Kidney (tissue), 14 donors: ENCODE data around the gene SLC7A1. TPM values are rescaled to one million over a fixed set of nuclear protein-coding genes. Genes with fewer than 3 reads are reported as not detected.

Experiments used
- DNase-seq, 5 donors: peaks; one replicate each; pipeline ENCODE4 v3.0.0-alpha.2; 2013 to 2020
- FAIRE-seq: peaks from 2 replicates; lab custom pipeline; 2012; peaks lifted over from hg19 to GRCh38; lab: Jason Lieb, UNC
- H3K27ac ChIP-seq, 2 donors: one replicate each; pipeline ENCODE4 v1.7.0; 2013; ENCODE audit warnings: low read depth in 2 of 2, low read length in 2 of 2, inconsistent platforms in 1 of 2
- H3K27me3 ChIP-seq: one replicate; pipeline ENCODE4 v1.7.1; 2013; ENCODE audit warnings: low read length, inconsistent platforms; ENCODE audit not compliant: control insufficient read depth, insufficient read depth
- H3K36me3 ChIP-seq, 3 donors: one replicate each; pipeline versions ENCODE4 v1.7.0 to v1.7.1; 2013; ENCODE audit warnings: low read length in 3 of 3, control low read depth in 1 of 3, inconsistent platforms in 1 of 3; ENCODE audit not compliant: insufficient read depth in 3 of 3, control insufficient read depth in 2 of 3
- H3K4me1 ChIP-seq, 3 donors: one replicate each; pipeline versions ENCODE4 v1.7.0 to v1.7.1; 2013; ENCODE audit warnings: low read length in 3 of 3, inconsistent platforms in 1 of 3, low read depth in 1 of 3; ENCODE audit not compliant: control insufficient read depth in 2 of 3, insufficient read depth in 2 of 3
- H3K4me3 ChIP-seq, 3 donors: one replicate each; pipeline versions ENCODE4 v1.7.0 to v1.8.1; 2013; ENCODE audit warnings: low read length in 3 of 3, control low read depth in 1 of 3, inconsistent platforms in 1 of 3
- H3K9ac ChIP-seq, 3 donors: one replicate each; pipeline versions ENCODE4 v1.7.0 to v1.7.1; 2013; ENCODE audit warnings: low read length in 3 of 3, control low read depth in 1 of 3, inconsistent platforms in 1 of 3
- H3K9me3 ChIP-seq, 3 donors: one replicate each; pipeline versions ENCODE4 v1.7.0 to v1.7.1; 2013; ENCODE audit warnings: low read length in 3 of 3, control low read depth in 1 of 3, inconsistent platforms in 1 of 3; ENCODE audit not compliant: control insufficient read depth in 2 of 3, insufficient read depth in 1 of 3
- intact Hi-C: fragments of 100-400 bp; cut with DNase I; formaldehyde crosslinking; loops from one replicate; pipeline ENCODE4 v1.11.1; 2022
- polyA plus RNA-seq: library from polyadenylated mRNA; stranded (reverse); fragments of 350-450 nt; fragmentation: Illumina TruSeq; extraction: RNeasy Lipid Tissue Mini Kit (QIAGEN cat#74804); gene quantifications from one replicate; pipeline ENCODE4 v1.2.3, GENCODE V29; 2014; ENCODE audit warnings: low read depth, low replicate concordance; ENCODE audit not compliant: insufficient read depth
- total RNA-seq: library from RNA; stranded (reverse); fragmentation: NEBNext Ultra II Directional; extraction: Animal tissue kit (Norgen Biotek cat#: 25700); gene quantifications from one replicate; pipeline ENCODE4 v1.2.1, GENCODE V29; 2021
- TF ChIP-seq, protein P1 (sequence below): IDR thresholded peaks from 3 replicates; pipeline ENCODE4 v1.5.1; 2012; ENCODE audit warnings: mild to moderate bottlenecking, moderate library complexity, borderline replicate concordance; ENCODE audit not compliant: insufficient read depth; ENCODE audit errors: extremely low read depth
- donor health status: control.
- donor health status: control.
- donor health status: control.
- donor health status: control.
- donor health status: control.
- donor health status: DM: yes; HTN: yes; CAD: no.
- donor health status: Normal renal cell carcinoma (clear cell type).

The SLC7A1 gene
- total and polyA plus RNA-seq, 2 donors from 2014 or later = 2.8 to 64.5 TPM

DNA sequence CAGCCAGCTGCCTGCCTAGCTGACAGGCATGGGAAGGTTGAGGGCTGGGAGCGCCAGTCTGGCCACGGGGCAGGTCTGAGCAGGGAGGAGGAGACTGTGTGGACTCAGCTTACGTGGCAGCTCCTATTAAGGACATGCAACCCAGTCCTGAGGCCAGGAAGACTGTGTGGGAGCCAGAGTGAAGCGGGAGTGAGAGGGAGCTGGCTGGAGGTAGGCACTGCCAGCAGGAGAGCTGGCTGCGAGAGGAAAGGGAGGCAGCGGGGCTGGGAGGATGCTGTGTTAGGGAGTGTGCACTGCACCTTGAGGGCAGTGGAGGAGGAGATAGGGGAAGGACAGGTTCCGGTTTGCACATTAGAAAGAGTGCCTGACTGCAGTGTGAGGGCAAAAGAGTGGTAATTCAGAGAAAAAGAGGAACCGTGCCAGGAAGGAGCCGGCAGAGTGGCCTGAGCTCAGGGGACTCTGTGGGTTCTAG is 99.2 kb downstream of the SLC7A1 start:
- FAIRE-seq (no peak), DNase-seq (peak in 3 of 5 donors; percentile 38 to 62 (median 47))
- H3K4me1 ChIP-seq = no peaks in the 10 kb centered on the region

DNA sequence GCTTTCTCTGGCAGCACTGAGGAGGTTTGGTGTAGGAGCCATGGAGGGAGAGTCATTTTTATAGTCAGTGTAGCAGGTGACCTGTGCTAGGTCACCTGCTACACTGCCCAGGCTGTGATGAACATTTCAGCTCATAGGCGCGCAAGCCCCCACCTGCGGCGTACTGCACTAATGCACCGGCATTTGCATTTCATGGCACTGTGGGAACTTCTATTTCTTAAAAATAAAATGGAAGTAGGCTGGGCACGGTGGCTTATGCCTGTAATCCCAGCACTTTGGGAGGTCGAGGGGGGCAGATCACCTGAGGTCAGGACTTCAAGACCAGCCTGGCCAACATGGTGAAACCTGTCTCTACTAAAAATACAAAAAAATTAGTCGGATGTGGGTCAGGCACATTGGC is 101.0 kb downstream of the SLC7A1 start:
- H3K36me3 ChIP-seq = no peaks in the 10 kb centered on the region
- H3K9me3 ChIP-seq = peaks cover 0 to 3% (median 0%) of the 10 kb centered on the region in 3 donors
- no peak overlapping the region for H3K27ac ChIP-seq
- H3K27me3 ChIP-seq = no peaks in the 10 kb centered on the region
- DNase-seq (no peak), FAIRE-seq (no peak)
- H3K4me1 ChIP-seq = no peaks in the 10 kb centered on the region
- TF ChIP-seq, protein P1, sequence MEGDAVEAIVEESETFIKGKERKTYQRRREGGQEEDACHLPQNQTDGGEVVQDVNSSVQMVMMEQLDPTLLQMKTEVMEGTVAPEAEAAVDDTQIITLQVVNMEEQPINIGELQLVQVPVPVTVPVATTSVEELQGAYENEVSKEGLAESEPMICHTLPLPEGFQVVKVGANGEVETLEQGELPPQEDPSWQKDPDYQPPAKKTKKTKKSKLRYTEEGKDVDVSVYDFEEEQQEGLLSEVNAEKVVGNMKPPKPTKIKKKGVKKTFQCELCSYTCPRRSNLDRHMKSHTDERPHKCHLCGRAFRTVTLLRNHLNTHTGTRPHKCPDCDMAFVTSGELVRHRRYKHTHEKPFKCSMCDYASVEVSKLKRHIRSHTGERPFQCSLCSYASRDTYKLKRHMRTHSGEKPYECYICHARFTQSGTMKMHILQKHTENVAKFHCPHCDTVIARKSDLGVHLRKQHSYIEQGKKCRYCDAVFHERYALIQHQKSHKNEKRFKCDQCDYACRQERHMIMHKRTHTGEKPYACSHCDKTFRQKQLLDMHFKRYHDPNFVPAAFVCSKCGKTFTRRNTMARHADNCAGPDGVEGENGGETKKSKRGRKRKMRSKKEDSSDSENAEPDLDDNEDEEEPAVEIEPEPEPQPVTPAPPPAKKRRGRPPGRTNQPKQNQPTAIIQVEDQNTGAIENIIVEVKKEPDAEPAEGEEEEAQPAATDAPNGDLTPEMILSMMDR = no peak
- no peak overlapping the region for H3K4me3 ChIP-seq
- no peak overlapping the region for H3K9ac ChIP-seq
- intact Hi-C loops = no loop called here

More for the DNA sequence above, 99.2 kb downstream of the SLC7A1 start:
- TF ChIP-seq, protein P1 = no peak
- no peaks in the 10 kb centered on the region for H3K27me3 ChIP-seq
- no peak overlapping the region for H3K27ac ChIP-seq
- H3K36me3 ChIP-seq = no peaks in the 10 kb centered on the region
- no peak overlapping the region for H3K9ac ChIP-seq
- no peak overlapping the region for H3K4me3 ChIP-seq
- H3K9me3 ChIP-seq = peaks cover 0 to 3% (median 0%) of the 10 kb centered on the region in 3 donors
- intact Hi-C loops = no loop called here

DNA sequence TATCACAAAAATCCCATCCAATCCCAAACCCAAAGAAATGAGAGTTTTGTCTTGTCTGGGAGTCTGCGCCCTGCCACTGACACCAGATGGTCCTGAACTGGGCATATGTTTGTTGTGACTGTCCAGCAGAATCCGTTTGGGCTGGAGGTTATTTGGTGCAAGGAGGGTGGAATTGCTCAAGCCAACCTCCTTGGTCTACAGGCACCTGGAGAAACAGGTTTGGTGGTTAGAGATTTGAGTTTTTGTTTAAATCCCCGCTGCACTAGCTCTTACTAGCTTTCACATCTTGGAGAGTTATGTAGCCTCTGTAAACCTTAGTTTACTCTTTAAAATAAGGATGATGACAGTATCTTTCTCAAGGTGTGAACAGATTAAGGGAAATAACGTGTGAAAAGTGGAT is 101.7 kb downstream of the SLC7A1 start:
- DNase-seq (no peak), FAIRE-seq (no peak)
- TF ChIP-seq, protein P1 = no peak
- intact Hi-C loops = no loop called here
- Histone ChIP-seq H3K9me3 (peaks cover 0 to 3% (median 0%) of the 10 kb centered on the region in 3 donors), H3K4me1 (no peaks in the 10 kb centered on the region), H3K9ac (no peak overlapping the region), H3K36me3 (no peaks in the 10 kb centered on the region), H3K27me3 (no peaks in the 10 kb centered on the region), H3K4me3 (no peak overlapping the region), H3K27ac (no peak overlapping the region)

DNA sequence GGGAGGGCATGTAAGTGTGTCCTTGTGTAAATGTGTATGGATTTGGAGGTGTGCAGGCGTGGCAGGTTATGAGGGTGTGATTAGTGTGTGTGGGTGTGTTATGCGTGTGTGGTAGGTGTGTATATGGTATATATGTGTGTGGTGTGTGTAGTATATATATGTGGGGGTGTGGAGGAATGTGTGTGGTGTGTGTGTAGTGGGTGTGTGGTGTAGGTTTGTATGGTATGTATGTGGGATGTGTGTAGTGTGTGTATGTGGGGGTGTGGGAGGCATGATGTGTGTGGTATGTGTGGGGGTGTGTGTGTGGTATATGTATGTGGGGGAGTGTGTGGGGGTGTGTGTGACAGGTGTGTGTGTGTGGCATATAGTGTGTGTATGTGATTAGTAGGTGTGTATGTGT is 104.2 kb downstream of the SLC7A1 start:
- H3K9me3 ChIP-seq = peaks cover 0 to 3% (median 0%) of the 10 kb centered on the region in 3 donors
- H3K4me3 ChIP-seq = no peak overlapping the region
- no peak overlapping the region for H3K9ac ChIP-seq
- FAIRE-seq = no peak
- no peaks in the 10 kb centered on the region for H3K27me3 ChIP-seq
- H3K27ac ChIP-seq = no peak overlapping the region
- intact Hi-C loops = no loop called here
- no peak for DNase-seq
- TF ChIP-seq, protein P1 = no peak
- no peaks in the 10 kb centered on the region for H3K36me3 ChIP-seq
- no peaks in the 10 kb centered on the region for H3K4me1 ChIP-seq
